ENCODE measurements around the gene TBC1D3B. TPM values are rescaled to one million over a fixed set of nuclear protein-coding genes. Genes with fewer than 3 reads are reported as not detected.

Gene TBC1D3B
- total and polyA plus RNA-seq, 2 of the 13 experiments (the other 11 are each of a cell fraction or from before 2014, with no cell fraction given): 1.1 to 1.8 TPM

DNA sequence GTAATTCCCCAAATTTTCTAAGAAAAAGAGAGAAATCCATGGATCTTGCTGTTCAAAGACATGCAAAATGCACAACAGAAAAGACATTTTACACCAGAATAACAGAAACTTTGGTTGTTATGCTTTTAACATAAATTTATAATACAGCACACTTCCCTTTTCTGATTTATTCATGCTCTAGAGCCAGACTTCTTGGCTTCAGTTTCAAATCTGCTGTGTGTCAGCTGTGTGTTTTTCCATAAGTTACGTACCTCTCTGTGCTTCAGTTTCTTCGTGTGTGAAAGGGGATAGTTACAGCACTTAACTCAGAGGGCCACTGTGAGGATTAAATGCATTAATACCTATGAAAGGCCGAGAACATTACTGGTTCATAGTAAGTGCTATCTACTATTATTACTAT is 26.9 kb upstream of the TBC1D3B start:
- no peak for DNase-seq (ENCODE audit: low spot score)
- TF ChIP-seq SNAPC5 (CRISPR knock-in tag; IDR thresholded peaks at IDR 0.05; ENCODE audit: borderline replicate concordance): no peak
- TF ChIP-seq MIXL1 (CRISPR knock-in tag; IDR thresholded peaks at IDR 0.05): no peak
- no peak for TF ChIP-seq ZNF251 (CRISPR knock-in tag; IDR thresholded peaks at IDR 0.05)
- no peak for TF ChIP-seq IRX3 (CRISPR knock-in tag; IDR thresholded peaks at IDR 0.05; ENCODE audit: borderline replicate concordance, low read depth)
- no peak for TF ChIP-seq TOE1 (CRISPR knock-in tag; IDR thresholded peaks at IDR 0.05)
- TF ChIP-seq ZNF557 (CRISPR knock-in tag; IDR thresholded peaks at IDR 0.05): no peak
- TF ChIP-seq, protein P1, sequence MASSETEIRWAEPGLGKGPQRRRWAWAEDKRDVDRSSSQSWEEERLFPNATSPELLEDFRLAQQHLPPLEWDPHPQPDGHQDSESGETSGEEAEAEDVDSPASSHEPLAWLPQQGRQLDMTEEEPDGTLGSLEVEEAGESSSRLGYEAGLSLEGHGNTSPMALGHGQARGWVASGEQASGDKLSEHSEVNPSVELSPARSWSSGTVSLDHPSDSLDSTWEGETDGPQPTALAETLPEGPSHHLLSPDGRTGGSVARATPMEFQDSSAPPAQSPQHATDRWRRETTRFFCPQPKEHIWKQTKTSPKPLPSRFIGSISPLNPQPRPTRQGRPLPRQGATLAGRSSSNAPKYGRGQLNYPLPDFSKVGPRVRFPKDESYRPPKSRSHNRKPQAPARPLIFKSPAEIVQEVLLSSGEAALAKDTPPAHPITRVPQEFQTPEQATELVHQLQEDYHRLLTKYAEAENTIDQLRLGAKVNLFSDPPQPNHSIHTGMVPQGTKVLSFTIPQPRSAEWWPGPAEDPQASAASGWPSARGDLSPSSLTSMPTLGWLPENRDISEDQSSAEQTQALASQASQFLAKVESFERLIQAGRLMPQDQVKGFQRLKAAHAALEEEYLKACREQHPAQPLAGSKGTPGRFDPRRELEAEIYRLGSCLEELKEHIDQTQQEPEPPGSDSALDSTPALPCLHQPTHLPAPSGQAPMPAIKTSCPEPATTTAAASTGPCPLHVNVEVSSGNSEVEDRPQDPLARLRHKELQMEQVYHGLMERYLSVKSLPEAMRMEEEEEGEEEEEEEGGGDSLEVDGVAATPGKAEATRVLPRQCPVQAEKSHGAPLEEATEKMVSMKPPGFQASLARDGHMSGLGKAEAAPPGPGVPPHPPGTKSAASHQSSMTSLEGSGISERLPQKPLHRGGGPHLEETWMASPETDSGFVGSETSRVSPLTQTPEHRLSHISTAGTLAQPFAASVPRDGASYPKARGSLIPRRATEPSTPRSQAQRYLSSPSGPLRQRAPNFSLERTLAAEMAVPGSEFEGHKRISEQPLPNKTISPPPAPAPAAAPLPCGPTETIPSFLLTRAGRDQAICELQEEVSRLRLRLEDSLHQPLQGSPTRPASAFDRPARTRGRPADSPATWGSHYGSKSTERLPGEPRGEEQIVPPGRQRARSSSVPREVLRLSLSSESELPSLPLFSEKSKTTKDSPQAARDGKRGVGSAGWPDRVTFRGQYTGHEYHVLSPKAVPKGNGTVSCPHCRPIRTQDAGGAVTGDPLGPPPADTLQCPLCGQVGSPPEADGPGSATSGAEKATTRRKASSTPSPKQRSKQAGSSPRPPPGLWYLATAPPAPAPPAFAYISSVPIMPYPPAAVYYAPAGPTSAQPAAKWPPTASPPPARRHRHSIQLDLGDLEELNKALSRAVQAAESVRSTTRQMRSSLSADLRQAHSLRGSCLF (CRISPR knock-in tag; IDR thresholded peaks at IDR 0.05; ENCODE audit: borderline replicate concordance): no peak
- no peak for TF ChIP-seq CHCHD3 (CRISPR knock-in tag; IDR thresholded peaks at IDR 0.05)
- TF ChIP-seq EP300 (IDR thresholded peaks at IDR 0.05; ENCODE audit: low read depth in 2 of 2, low read length in 2 of 2): no peak
- no peak for TF ChIP-seq EP300 (CRISPR knock-in tag; IDR thresholded peaks at IDR 0.05; ENCODE audit: borderline replicate concordance)
- TF ChIP-seq, protein P2, sequence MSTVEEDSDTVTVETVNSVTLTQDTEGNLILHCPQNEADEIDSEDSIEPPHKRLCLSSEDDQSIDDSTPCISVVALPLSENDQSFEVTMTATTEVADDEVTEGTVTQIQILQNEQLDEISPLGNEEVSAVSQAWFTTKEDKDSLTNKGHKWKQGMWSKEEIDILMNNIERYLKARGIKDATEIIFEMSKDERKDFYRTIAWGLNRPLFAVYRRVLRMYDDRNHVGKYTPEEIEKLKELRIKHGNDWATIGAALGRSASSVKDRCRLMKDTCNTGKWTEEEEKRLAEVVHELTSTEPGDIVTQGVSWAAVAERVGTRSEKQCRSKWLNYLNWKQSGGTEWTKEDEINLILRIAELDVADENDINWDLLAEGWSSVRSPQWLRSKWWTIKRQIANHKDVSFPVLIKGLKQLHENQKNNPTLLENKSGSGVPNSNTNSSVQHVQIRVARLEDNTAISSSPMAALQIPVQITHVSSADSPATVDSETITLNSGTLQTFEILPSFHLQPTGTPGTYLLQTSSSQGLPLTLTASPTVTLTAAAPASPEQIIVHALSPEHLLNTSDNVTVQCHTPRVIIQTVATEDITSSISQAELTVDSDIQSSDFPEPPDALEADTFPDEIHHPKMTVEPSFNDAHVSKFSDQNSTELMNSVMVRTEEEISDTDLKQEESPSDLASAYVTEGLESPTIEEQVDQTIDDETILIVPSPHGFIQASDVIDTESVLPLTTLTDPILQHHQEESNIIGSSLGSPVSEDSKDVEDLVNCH (CRISPR knock-in tag; IDR thresholded peaks at IDR 0.05): no peak
- no peak for TF ChIP-seq HOXA7 (CRISPR knock-in tag; IDR thresholded peaks at IDR 0.05)
- no peak for TF ChIP-seq GTF2F1 (IDR thresholded peaks at IDR 0.05; ENCODE audit: low read length)
- TF ChIP-seq CREBL2 (CRISPR knock-in tag; IDR thresholded peaks at IDR 0.05; ENCODE audit: borderline replicate concordance): no peak
- TF ChIP-seq ZNF224 (CRISPR knock-in tag; IDR thresholded peaks at IDR 0.05): no peak
- no peak for TF ChIP-seq MLLT10 (CRISPR knock-in tag; IDR thresholded peaks at IDR 0.05)
- TF ChIP-seq, protein P3, sequence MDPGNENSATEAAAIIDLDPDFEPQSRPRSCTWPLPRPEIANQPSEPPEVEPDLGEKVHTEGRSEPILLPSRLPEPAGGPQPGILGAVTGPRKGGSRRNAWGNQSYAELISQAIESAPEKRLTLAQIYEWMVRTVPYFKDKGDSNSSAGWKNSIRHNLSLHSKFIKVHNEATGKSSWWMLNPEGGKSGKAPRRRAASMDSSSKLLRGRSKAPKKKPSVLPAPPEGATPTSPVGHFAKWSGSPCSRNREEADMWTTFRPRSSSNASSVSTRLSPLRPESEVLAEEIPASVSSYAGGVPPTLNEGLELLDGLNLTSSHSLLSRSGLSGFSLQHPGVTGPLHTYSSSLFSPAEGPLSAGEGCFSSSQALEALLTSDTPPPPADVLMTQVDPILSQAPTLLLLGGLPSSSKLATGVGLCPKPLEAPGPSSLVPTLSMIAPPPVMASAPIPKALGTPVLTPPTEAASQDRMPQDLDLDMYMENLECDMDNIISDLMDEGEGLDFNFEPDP (CRISPR knock-in tag; conservative IDR thresholded peaks at IDR 0.05): no peak
- no TSS peak for BruUV-seq (replicated peaks)
- Histone ChIP-seq H3K4me2 (ENCODE audit: low read depth, low read length) (no peak overlapping the region), H3K79me2 (ENCODE audit: insufficient read depth, low read length) (no peaks in the 10 kb centered on the region), H3K9me3 (ENCODE audit: low read length) (no peaks in the 10 kb centered on the region), H3K4me1 (ENCODE audit: insufficient read depth, low read length) (no peaks in the 10 kb centered on the region), H2AFZ (ENCODE audit: low read length) (no peak overlapping the region), H3K4me3 (replicated peaks in 1 of 3; ENCODE audit: insufficient read depth in 1 of 3, low read depth in 2 of 3, low read length in 3 of 3) (no peak overlapping the region), H3K27ac (ENCODE audit: extremely low read length, insufficient read depth, low read length) (no peak overlapping the region), H3K36me3 (replicated peaks in 1 of 2; ENCODE audit: control insufficient read depth in 1 of 2, insufficient read depth in 2 of 2, low read length in 2 of 2) (no peaks in the 10 kb centered on the region), H3K9ac (ENCODE audit: insufficient read depth, low read depth, low read length) (no peak overlapping the region), H4K20me1 (ENCODE audit: insufficient read depth, low read length) (no peaks in the 10 kb centered on the region), H3K27me3 (ENCODE audit: control insufficient read depth in 1 of 2, insufficient read depth in 2 of 2, low read length in 2 of 2) (peaks cover 0 to 6% of the 10 kb centered on the region in 2 experiments; a peak in 2 of 5 replicates)
- in situ Hi-C loops (cut with HindIII; ENCODE audit: extremely low pct_ligation_motif_present, low pct_unique_long_range_greater_than_20kb): no loop called here
- WGBS (ENCODE audit: low lambda C conversion rate): 33% methylated on average over 3 of the region's 3 CpGs
- CTCF ChIA-PET (ENCODE audit: low intra/inter-chr PET ratio, low total read pairs): no interaction called here
- intact Hi-C loops (cut with micrococcal nuclease; ENCODE audit: unreplicated experiment): no loop called here
- POLR2A ChIA-PET: no interaction called here
- no peak for ATAC-seq
- FAIRE-seq: no peak
